A549 (cell line): ENCODE results near the gene CSAD.

ENCODE experiments used
- BHLHE40 ChIP-seq: IDR thresholded peaks from 2 replicates; pipeline ENCODE4 v1.6.1; 2012; ENCODE audit warnings: low read depth, low read length, inconsistent platforms
- CBX2 ChIP-seq: fragments of 200-600 bp; sonication (generic); IDR thresholded peaks from 2 replicates; pipeline ENCODE4 v1.6.1; 2016; ENCODE audit warnings: low read depth, mild to moderate bottlenecking, borderline replicate concordance
- CEBPB ChIP-seq, 2 experiments: fragments of >200 bp in 1 of 2; sonication (Bioruptor Twin) in 1 of 2; formaldehyde crosslinking in 1 of 2; IDR thresholded peaks; 2 replicates each; pipeline ENCODE4 v1.6.1; 2012 to 2016
- GATA3 ChIP-seq: IDR thresholded peaks from 2 replicates; pipeline ENCODE4 v1.6.1; 2012; ENCODE audit warnings: borderline replicate concordance
- KDM5A ChIP-seq: fragments of 200-600 bp; sonication (generic); IDR thresholded peaks from 2 replicates; pipeline ENCODE4 v1.6.1; 2016; ENCODE audit warnings: antibody characterized with exemption, mild to moderate bottlenecking
- MYC ChIP-seq: IDR thresholded peaks from 2 replicates; pipeline ENCODE4 v1.6.1; 2012; ENCODE audit warnings: mild to moderate bottlenecking, inconsistent platforms, low read length, improper control_type of control experiment, borderline replicate concordance
- POLR2A ChIP-seq: IDR thresholded peaks from 2 replicates; pipeline ENCODE4 v1.6.1; 2012; ENCODE audit warnings: mild to moderate bottlenecking, low read length
- RAD21 ChIP-seq, 2 experiments: fragments of >200 bp in 1 of 2; sonication (Bioruptor Twin) in 1 of 2; formaldehyde crosslinking in 1 of 2; IDR thresholded peaks in 1 of 2; conservative IDR thresholded peaks in 1 of 2; 2 replicates in 1 of 2; 3 replicates in 1 of 2; pipeline ENCODE4 v1.6.1; 2012 to 2018; ENCODE audit warnings: inconsistent platforms in 1 of 2
- SREBF2 ChIP-seq: fragments of 450-650 bp; IDR thresholded peaks from 2 replicates; pipeline ENCODE4 v1.6.1; 2014; ENCODE audit warnings: mild to moderate bottlenecking, moderate library complexity
- ZFP36 ChIP-seq: fragments of 450-650 bp; IDR thresholded peaks from 2 replicates; pipeline ENCODE4 v1.6.1; 2014; ENCODE audit warnings: borderline replicate concordance; ENCODE audit not compliant: partially characterized antibody
- TF ChIP-seq, protein P1 (sequence below): fragments of 250-450 bp; sonication (Bioruptor Pico); IDR thresholded peaks from 2 replicates; pipeline ENCODE4 v1.5.0; 2021; ENCODE audit warnings: mild to moderate bottlenecking, moderate library complexity, borderline replicate concordance
- TF ChIP-seq, protein P2 (sequence below): fragments of >200 bp; sonication (Bioruptor Twin); formaldehyde crosslinking; IDR thresholded peaks from 3 replicates; pipeline ENCODE4 v1.5.1; 2016
- TF ChIP-seq, protein P3 (sequence below): fragments of 200-600 bp; sonication (generic); IDR thresholded peaks from 2 replicates; pipeline ENCODE4 v1.6.1; 2016; ENCODE audit warnings: antibody characterized with exemption, mild to moderate bottlenecking, moderate library complexity

DNA sequence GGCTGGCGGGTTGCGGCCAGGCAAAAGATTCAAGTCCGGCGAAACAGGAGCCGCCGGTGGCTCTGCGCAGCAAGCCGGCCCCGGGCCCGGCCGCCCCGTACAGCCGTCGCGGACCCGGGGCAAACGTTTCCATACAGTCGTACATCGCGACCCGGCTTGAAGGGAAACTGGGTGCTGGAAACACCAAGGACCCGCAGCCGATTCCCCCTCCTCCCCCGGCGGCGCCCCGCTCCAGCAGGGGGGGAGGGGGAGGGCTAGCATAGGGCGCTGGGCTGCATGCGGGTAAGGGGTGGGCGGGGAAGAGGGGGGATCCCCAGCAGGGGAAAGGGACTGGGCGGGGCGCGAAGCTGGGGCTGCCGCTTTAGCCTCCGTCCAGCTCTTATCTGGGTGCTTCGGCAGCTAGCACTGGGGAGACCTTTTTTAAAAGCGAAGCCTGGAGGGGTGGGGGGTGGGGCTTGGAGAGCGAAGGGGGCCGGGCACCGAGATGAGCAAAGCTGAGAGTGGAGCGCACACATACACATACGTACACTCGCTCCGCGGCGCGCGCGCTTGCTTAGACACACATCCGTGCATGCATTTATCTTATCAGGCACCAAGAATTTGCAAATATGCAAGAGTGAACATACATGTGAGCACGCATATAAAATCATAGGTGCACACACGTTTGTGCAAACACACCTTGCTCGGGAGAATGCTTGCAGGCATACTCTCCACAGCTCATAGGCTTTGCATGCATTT, 39.4 kb upstream of the CSAD start:
- no peak for TF ChIP-seq POLR2A
- no peak for TF ChIP-seq RAD21 (conservative IDR thresholded peaks at IDR 0.05 in 1 of 2, IDR thresholded peaks at IDR 0.05 in 1 of 2)
- TF ChIP-seq, protein P1, sequence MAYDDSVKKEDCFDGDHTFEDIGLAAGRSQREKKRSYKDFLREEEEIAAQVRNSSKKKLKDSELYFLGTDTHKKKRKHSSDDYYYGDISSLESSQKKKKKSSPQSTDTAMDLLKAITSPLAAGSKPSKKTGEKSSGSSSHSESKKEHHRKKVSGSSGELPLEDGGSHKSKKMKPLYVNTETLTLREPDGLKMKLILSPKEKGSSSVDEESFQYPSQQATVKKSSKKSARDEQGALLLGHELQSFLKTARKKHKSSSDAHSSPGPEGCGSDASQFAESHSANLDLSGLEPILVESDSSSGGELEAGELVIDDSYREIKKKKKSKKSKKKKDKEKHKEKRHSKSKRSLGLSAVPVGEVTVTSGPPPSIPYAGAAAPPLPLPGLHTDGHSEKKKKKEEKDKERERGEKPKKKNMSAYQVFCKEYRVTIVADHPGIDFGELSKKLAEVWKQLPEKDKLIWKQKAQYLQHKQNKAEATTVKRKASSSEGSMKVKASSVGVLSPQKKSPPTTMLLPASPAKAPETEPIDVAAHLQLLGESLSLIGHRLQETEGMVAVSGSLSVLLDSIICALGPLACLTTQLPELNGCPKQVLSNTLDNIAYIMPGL (CRISPR knock-in tag), result no peak
- TF ChIP-seq, protein P2, sequence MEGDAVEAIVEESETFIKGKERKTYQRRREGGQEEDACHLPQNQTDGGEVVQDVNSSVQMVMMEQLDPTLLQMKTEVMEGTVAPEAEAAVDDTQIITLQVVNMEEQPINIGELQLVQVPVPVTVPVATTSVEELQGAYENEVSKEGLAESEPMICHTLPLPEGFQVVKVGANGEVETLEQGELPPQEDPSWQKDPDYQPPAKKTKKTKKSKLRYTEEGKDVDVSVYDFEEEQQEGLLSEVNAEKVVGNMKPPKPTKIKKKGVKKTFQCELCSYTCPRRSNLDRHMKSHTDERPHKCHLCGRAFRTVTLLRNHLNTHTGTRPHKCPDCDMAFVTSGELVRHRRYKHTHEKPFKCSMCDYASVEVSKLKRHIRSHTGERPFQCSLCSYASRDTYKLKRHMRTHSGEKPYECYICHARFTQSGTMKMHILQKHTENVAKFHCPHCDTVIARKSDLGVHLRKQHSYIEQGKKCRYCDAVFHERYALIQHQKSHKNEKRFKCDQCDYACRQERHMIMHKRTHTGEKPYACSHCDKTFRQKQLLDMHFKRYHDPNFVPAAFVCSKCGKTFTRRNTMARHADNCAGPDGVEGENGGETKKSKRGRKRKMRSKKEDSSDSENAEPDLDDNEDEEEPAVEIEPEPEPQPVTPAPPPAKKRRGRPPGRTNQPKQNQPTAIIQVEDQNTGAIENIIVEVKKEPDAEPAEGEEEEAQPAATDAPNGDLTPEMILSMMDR, result no peak
- TF ChIP-seq, protein P3, sequence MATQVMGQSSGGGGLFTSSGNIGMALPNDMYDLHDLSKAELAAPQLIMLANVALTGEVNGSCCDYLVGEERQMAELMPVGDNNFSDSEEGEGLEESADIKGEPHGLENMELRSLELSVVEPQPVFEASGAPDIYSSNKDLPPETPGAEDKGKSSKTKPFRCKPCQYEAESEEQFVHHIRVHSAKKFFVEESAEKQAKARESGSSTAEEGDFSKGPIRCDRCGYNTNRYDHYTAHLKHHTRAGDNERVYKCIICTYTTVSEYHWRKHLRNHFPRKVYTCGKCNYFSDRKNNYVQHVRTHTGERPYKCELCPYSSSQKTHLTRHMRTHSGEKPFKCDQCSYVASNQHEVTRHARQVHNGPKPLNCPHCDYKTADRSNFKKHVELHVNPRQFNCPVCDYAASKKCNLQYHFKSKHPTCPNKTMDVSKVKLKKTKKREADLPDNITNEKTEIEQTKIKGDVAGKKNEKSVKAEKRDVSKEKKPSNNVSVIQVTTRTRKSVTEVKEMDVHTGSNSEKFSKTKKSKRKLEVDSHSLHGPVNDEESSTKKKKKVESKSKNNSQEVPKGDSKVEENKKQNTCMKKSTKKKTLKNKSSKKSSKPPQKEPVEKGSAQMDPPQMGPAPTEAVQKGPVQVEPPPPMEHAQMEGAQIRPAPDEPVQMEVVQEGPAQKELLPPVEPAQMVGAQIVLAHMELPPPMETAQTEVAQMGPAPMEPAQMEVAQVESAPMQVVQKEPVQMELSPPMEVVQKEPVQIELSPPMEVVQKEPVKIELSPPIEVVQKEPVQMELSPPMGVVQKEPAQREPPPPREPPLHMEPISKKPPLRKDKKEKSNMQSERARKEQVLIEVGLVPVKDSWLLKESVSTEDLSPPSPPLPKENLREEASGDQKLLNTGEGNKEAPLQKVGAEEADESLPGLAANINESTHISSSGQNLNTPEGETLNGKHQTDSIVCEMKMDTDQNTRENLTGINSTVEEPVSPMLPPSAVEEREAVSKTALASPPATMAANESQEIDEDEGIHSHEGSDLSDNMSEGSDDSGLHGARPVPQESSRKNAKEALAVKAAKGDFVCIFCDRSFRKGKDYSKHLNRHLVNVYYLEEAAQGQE, result no peak
- TF ChIP-seq CEBPB (IDR thresholded peaks at IDR 0.05), result no peak
- no peak for TF ChIP-seq MYC
- TF ChIP-seq ZFP36, result no peak
- TF ChIP-seq SREBF2, result no peak
- no peak for TF ChIP-seq CBX2
- TF ChIP-seq BHLHE40, result no peak
- TF ChIP-seq GATA3, result no peak
- no peak for TF ChIP-seq KDM5A
